Activated naive CD8-positive, alpha-beta T cell treated with anti-CD3 and anti-CD28 coated beads, Interleukin-2, amount 50 U/mL, for 16 hours (primary cell): ENCODE results near the gene RNPC3.
"Not testable (repeated sequence)": the region's sequence is repeated elsewhere in the genome, so short reads cannot be mapped to it uniquely, and the experiment has no call there.

Experiments
- DNase-seq: peaks from one replicate; pipeline ENCODE4 v3.0.0-alpha.2; 2020; ENCODE audit warnings: low read depth, low spot score

Gene RNPC3

DNA sequence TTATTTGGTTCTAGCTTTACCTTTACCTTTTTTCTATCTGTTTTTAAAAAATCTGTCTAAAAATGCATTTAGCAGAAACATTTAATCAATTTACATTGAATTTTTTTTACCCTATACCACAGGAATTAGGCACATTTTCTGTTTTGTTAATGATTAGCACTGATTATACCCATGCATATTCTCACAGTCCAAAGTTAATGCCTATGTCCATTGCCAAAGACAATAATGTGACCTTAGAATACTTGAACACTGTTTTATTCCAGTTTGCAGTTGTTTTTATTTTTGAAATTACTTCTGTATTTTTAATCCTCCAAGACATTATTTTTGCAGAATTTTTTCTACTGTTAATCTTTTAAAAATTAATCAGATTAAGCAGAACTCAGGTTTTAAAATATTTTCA lies 34.9 kb downstream of the RNPC3 start:
- no peak for DNase-seq

DNA sequence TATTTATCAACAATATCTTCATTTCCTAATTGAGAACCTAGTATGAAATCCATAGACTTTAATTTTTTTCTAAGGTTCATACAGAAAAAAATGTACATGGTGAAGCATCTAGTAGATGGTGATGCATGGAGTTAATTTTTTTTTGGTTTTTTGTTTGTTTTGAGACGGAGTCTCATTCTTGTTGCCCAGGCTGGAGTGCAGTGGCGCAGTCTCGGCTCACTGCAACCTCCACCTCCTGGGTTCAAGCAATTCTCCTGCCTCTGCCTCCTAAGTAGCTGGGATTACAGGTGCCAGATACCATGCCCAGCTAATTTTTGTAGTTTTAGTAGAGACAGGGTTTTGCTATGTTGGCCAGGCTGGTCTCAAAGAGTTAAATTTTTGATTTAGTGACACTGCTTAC lies 35.6 kb downstream of the RNPC3 start:
- not testable (repeated sequence) for DNase-seq

- no peak for DNase-seq
Measured at GRCh38 chr1:103561643-103562395, 36.3 kb downstream of the RNPC3 start.

DNA sequence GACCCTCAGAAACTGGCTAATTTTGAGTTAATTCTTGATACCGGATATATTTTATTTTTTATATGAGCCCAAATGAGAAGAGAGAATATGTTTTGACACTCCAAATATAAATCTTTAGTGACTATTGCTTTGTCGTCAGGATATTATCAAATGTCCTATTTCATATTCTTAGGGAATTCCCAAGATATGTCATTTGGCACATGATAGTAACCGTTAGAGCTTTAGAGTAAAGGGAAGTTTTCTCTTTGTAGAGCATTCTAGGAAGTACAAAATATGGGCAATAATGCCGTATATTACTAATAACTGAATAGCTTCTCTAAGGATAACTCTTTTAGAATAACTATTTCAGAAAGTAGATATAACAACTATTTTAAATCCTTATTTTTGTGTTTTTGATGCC lies 37.6 kb downstream of the RNPC3 start:
- no peak for DNase-seq

DNA sequence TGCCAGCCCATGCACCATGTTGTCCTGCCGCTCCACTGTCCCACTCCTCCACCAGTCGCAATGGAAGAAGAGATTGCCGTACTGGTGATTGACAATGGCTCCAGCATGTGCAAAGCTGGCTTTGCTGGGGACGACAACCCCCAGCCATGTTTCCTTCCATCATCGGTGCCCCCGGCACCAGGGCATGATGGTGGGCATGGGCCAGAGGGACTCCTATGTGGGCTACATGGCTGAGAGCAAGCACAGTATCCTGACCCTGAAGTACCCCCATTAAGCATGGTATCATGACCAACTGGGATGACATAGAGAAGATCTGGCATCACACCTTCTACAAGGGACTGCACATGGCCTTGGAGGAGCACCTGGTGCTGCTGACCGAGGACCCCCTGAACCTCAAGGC lies 44.0 kb downstream of the RNPC3 start:
- no peak for DNase-seq

- not testable (repeated sequence) for DNase-seq
Measured at GRCh38 chr1:103571289-103571688, 45.8 kb downstream of the RNPC3 start, which contains the start of gene AMY2B. AMY2B (plus strand) TSS chr1:103571589; CDS start chr1:103571603, 14 bp downstream.

GRCh38 chr1:103576065-103576464 lies 50.6 kb downstream of the RNPC3 start:
- no peak for DNase-seq

DNA sequence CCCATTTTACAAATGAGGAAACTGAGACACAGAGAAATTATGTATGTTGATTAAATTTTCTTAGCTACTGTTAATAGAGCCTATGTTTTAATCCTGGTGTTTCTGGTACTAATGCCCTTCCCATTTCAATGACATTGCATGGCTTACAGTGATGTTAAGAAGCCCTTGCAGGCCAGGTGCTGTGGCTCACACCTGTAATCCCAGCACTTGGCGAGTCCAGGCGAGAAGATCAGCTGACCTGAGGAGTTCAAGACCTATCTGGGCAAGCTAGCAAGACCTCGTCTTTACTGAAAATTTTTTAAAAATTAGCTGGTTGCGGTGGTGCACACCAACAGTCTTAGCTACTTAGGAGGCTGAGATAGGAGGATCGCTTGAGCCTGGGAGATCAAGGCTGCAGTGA lies 51.3 kb downstream of the RNPC3 start:
- DNase-seq = not testable (repeated sequence)

GRCh38 chr1:103582464-103582863 lies 57.0 kb downstream of the RNPC3 start:
- no peak for DNase-seq

GRCh38 chr1:103583887-103584286 lies 58.4 kb downstream of the RNPC3 start:
- DNase-seq = no peak

DNA sequence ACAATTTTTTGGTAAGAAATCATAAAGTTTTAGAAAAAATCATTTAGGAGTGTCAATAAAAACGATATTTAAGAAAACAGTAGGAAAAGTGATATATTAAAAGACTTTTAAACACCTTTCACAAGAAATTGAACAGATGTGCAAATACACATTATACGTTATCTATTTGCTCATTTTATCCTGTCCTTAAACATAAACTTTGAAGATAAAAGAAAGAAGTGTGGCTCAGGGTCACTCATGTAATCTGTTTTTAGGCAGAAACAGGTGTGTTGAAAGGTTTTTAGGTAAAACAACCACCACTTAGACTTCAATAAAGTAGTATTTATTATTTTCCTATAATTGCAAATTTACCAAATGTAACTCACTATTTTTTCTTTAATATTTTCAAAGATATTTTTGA lies 59.0 kb downstream of the RNPC3 start:
- DNase-seq = no peak

GRCh38 chr1:103602740-103603139 lies 77.2 kb downstream of the RNPC3 start:
- not testable (repeated sequence) for DNase-seq
